KOPT-K1 (cell line): ENCODE results near the gene CYP2W1.

Experiments used
- H3K27ac ChIP-seq: fragments of 200-600 bp; sonication (generic); 2 replicates; pipeline ENCODE4 v1.5.1; 2016; ENCODE audit warnings: antibody characterized with exemption, mild to moderate bottlenecking, low read depth, low read length; ENCODE audit not compliant: poor library complexity, severe bottlenecking
- H3K36me3 ChIP-seq: fragments of 200-600 bp; sonication (generic); 2 replicates; pipeline ENCODE4 v1.5.1; 2017; ENCODE audit warnings: antibody characterized with exemption, mild to moderate bottlenecking, low read length, moderate library complexity; ENCODE audit not compliant: insufficient read depth
- H3K9me3 ChIP-seq: fragments of 200-600 bp; sonication (generic); 2 replicates; pipeline ENCODE4 v1.5.1; 2017; ENCODE audit warnings: antibody characterized with exemption, low read length, mild to moderate bottlenecking; ENCODE audit not compliant: insufficient read depth, poor library complexity, severe bottlenecking

Gene CYP2W1

GRCh38 chr7:1016577-1017531 lies 33.9 kb downstream of the CYP2W1 start:
- H3K27ac ChIP-seq, result no peak overlapping the region
- peaks cover 21% of the 10 kb centered on the region for H3K9me3 ChIP-seq
- H3K36me3 ChIP-seq, result no peaks in the 10 kb centered on the region

- Histone ChIP-seq H3K27ac (no peak overlapping the region), H3K36me3 (no peaks in the 10 kb centered on the region), H3K9me3 (peaks cover 26% of the 10 kb centered on the region)
Measured at GRCh38 chr7:1017586-1018333, 34.8 kb downstream of the CYP2W1 start.

- no peaks in the 10 kb centered on the region for H3K36me3 ChIP-seq
Measured at GRCh38 chr7:1018334-1018695, 35.3 kb downstream of the CYP2W1 start.

GRCh38 chr7:1019255-1019785 lies 36.3 kb downstream of the CYP2W1 start:
- no peak overlapping the region for H3K27ac ChIP-seq
- peaks cover 26% of the 10 kb centered on the region for H3K9me3 ChIP-seq
- no peaks in the 10 kb centered on the region for H3K36me3 ChIP-seq

More at GRCh38 chr7:1018334-1018695, 35.3 kb downstream of the CYP2W1 start:
- Histone ChIP-seq H3K27ac (no peak overlapping the region), H3K9me3 (peaks cover 26% of the 10 kb centered on the region)

GRCh38 chr7:1019789-1020610 lies 37.0 kb downstream of the CYP2W1 start:
- no peak overlapping the region for H3K27ac ChIP-seq

GRCh38 chr7:1020849-1021251 lies 37.9 kb downstream of the CYP2W1 start:
- Histone ChIP-seq H3K36me3 (no peaks in the 10 kb centered on the region), H3K27ac (no peak overlapping the region), H3K9me3 (peaks cover 26% of the 10 kb centered on the region)

More at GRCh38 chr7:1019789-1020610, 37.0 kb downstream of the CYP2W1 start:
- peaks cover 26% of the 10 kb centered on the region for H3K9me3 ChIP-seq
- H3K36me3 ChIP-seq, result no peaks in the 10 kb centered on the region

- H3K36me3 ChIP-seq, result no peaks in the 10 kb centered on the region
- no peak overlapping the region for H3K27ac ChIP-seq
- peaks cover 26% of the 10 kb centered on the region for H3K9me3 ChIP-seq
Measured at GRCh38 chr7:1021366-1021765, 38.4 kb downstream of the CYP2W1 start.

GRCh38 chr7:1021931-1022330 lies 39.0 kb downstream of the CYP2W1 start:
- H3K27ac ChIP-seq, result no peak overlapping the region
- no peaks in the 10 kb centered on the region for H3K36me3 ChIP-seq
- H3K9me3 ChIP-seq, result peaks cover 26% of the 10 kb centered on the region

GRCh38 chr7:1022356-1022755 lies 39.4 kb downstream of the CYP2W1 start:
- H3K9me3 ChIP-seq, result peaks cover 26% of the 10 kb centered on the region
- H3K27ac ChIP-seq, result no peak overlapping the region
- no peaks in the 10 kb centered on the region for H3K36me3 ChIP-seq

- H3K36me3 ChIP-seq, result no peaks in the 10 kb centered on the region
- H3K27ac ChIP-seq, result no peak overlapping the region
Measured at GRCh38 chr7:1022801-1023465, 40.0 kb downstream of the CYP2W1 start.

GRCh38 chr7:1024331-1024841 lies 41.4 kb downstream of the CYP2W1 start:
- H3K9me3 ChIP-seq, result peaks cover 26% of the 10 kb centered on the region
- H3K36me3 ChIP-seq, result no peaks in the 10 kb centered on the region
- no peak overlapping the region for H3K27ac ChIP-seq

More at GRCh38 chr7:1022801-1023465, 40.0 kb downstream of the CYP2W1 start:
- peaks cover 26% of the 10 kb centered on the region for H3K9me3 ChIP-seq

GRCh38 chr7:1024876-1025742 lies 42.1 kb downstream of the CYP2W1 start:
- Histone ChIP-seq H3K27ac (no peak overlapping the region), H3K36me3 (no peaks in the 10 kb centered on the region), H3K9me3 (peaks cover 23% of the 10 kb centered on the region)
